GM18873 (cell line): Measurements from ENCODE around the gene PLPPR4.
"Not testable (repeated sequence)": the region's sequence is repeated elsewhere in the genome, so short reads cannot be mapped to it uniquely, and the experiment has no call there.

Source experiments
- ATAC-seq: cut with Tn5 transposase; IDR thresholded peaks from one replicate; pipeline ENCODE4 v1.9.1; 2021; ENCODE audit warnings: mild to moderate bottlenecking, moderate library complexity, moderate number of reproducible peaks; ENCODE audit not compliant: unreplicated experiment, low FRiP score

PLPPR4 gene

DNA sequence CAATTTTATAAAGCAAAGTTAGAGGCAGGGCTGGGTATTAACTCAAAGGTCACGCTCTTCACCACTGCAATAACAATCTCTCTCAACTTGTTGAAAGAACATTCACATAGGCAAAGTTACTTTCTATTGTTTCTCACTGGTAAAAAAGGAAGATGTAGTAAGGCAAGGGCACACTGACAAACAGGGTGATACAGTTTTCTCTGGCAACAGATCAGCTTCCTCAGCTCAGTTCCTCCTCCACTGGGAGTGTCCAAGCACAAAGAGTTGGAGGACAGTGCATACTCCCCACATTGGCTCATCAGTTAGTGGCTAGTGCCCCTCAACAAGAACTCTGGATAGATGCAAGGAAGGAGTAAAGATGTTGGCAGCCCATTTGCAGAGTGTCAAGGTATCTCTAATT is 3.7 kb downstream of the PLPPR4 start:
- ATAC-seq: no peak

DNA sequence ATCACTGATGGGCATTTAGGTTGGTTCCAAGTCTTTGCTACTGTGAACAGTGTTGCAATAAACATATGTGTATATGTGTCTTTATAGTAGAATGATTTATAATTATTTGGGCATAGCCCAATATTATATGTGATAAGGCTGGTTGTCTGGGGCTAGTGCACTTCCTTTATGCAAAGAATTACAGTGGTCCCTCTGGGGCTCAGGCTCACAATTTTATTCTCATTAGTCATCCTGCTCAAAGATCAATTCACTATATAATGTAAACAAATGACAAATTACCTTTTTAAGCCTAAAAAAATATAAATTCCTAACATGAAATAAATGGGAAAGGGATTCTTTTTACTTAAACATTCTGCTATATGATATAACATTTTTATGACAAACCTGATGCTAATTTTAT is 5.0 kb downstream of the PLPPR4 start:
- ATAC-seq: no peak

DNA sequence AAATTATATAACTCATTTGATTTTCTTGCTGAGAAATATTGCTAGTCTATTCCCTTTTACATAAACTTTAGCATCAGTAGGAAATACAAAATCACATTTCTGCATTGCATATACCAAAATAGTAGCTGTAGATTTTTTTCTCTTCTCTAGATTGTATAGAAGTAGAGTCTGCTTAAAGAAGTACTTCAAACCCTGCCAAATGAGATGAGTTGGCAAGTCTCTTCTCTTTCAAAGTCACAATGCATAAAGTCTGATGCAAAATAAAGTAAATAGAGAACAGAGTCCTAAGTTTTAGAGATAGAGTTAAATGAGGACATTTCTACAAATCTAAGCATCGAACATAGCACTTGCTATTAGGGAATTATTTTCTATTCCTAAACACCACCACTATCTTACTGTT is 6.4 kb downstream of the PLPPR4 start:
- ATAC-seq: no peak

DNA sequence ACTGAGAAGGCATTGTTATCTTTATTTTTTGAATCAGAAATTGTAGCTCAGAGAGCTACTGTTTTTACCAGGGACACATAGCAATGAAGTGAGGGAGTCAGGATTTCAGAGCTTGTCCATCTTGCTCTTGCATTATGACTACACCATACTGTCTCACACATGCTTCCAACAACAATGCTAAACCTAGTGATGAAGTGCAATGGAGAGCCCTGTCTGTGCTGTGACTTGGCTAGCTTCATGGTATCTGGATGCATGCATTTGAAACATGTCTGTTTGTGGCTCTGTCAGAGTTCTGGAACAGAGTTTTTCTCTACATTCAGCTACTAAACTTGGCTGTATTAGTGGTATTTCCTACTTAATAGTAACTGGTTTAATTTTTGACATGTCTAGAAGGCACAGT is 7.0 kb downstream of the PLPPR4 start:
- ATAC-seq: no peak

DNA sequence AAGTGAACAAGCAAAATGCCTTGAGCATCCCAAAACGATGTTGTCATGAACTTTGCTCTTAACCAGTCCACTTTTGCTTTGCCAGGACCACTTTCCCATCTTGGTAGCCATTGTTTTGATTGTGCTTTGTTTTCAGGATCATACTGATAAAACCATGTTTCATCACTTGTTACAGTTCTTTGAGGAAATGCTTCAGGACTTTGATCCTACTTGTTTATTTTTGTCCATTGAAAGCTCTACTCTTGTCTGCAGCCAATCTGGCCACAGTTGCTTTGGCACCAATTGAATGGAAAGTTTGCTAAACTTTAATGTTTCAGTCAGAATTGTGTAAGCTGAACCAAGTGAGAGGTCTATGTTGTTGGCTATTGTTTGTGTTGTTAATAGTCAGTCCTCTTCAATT is 12.8 kb downstream of the PLPPR4 start:
- no peak for ATAC-seq

DNA sequence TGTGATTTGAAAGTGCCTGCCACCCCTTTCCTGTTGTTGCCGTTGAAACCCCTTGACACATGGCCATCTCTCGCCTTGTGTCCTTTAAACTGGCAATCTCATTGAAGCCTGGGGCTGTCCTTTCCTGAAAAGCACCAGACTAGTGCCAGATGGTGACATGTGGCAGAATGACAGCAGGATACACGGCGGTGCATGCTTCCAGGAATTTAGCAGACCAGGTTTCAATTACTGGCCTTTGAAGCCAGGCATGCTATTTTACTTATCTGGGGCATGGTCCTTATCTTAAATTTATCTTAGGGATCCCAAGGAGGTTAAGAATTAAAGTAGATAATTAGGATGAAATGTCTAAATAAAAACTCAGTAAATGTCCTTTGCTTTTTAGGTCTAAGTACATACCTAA is 15.2 kb downstream of the PLPPR4 start:
- no peak for ATAC-seq

DNA sequence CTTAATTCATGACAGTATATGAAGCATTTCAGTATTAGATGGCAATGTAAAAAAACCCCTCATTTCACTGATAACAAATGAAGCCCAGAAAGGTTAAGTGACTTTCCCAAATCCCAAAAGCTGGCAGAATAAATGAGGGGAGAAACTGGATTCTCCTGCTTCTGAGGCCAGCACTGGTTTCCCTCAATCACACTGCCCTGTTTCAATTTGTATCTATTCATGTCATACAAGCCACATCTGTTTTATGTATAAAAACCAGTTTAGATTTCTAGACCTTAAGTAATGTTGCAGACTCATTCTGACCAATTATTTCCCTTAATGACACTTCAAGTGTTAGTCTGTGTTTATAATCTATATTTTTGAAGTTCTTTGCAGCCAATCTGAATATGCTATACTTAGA is 16.8 kb downstream of the PLPPR4 start:
- ATAC-seq: no peak

DNA sequence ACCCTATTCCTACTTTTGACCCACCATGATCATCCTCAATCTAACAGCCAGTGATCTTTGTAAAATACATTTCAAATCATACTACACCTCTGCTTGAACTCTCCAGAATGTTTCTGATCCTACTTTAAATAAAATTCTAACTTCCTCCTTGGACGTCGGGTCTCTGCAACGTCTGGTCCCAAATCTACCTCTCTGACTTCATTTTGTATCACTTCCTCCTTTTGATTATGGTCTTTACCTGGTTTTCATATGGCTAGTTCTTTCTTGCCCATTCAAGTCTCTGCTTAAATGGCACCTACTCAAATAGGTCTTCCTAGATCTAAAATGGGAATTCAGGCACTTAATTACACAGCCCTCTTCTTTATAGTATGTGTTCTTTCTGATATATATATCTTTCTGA is 18.2 kb downstream of the PLPPR4 start:
- no peak for ATAC-seq

DNA sequence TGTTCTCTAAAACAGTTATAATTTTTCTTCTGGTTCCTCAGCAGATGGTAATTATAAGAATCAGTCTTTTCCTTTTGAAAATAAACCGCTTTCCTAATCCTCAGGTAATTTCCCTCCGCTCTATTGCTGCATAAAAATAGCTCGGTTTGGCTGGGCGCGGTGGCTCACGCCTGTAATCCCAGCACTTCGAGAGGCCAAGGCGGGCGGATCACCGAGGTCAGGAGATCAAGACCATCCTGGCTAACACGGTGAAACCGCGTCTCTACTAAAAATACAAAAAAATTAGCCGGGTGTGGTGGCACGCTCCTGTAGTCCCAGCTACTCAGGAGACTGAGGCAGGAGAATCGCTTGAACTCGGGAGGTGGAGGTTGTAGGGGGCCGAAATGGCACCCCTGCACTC is 19.2 kb downstream of the PLPPR4 start:
- not testable (repeated sequence) for ATAC-seq

DNA sequence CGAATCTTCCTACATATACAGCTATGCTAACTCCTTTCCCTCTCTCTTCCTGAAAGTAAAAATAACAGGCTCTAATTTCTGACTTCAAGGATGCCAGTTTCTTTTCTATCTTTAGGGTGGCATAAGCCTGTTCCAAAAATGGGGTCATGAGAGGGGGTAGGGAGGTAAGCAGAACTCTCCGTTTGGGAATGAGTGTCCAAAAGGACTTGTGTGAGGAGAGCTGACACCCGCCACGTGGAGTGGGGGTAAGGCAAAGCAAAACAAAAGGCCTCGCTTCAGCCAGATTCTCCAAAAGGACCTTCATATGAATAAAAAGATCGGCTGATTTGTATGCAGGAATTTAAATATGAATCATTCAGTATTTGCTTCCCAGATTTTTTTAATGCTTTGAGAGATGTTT is 28.6 kb downstream of the PLPPR4 start:
- ATAC-seq: no peak

DNA sequence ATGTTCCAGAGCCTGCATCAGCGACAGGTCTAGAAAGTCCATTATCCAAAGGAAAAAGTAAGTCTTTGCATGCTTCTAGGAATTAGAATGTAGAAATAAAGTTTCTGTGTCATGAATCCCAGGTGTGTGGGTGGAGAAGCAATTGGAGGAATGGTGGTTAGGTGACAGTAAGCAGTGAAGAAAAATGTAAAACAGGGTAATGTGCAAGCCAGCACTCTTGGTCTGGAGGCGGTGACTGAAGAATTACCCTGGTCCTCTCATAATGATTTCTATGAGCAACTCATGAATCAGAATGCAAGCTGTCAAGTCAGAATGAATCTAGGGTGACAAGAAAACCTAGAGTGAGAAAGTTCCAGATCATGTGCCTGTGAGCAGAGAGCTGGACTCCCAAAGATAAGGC is 33.6 kb downstream of the PLPPR4 start:
- ATAC-seq: no peak

DNA sequence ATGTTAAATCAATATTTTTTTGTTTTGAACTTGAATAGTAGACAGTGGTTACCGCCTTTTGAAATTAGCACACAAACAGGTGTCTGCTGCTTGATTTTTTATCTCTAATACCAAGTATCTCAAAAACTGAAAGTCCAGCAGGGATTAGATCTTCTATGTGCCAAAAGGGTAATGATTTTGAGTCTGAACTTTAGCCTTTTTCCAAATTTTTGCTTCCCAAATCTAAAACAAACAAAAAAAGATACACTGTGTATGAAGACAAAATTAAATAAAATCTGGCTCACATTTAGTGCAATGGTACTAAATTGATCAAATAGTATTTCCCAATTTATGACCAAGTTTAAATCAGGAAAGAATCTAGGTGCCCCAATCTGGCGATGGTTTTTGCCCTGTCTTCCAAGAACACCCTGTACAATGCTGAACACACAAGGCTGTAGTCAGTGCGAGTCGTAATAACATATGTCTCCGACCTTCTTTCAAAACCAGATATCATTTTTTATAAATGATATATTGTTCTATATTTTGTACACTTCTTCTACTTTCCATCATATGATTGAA is 40.5 kb downstream of the PLPPR4 start:
- ATAC-seq: no peak

DNA sequence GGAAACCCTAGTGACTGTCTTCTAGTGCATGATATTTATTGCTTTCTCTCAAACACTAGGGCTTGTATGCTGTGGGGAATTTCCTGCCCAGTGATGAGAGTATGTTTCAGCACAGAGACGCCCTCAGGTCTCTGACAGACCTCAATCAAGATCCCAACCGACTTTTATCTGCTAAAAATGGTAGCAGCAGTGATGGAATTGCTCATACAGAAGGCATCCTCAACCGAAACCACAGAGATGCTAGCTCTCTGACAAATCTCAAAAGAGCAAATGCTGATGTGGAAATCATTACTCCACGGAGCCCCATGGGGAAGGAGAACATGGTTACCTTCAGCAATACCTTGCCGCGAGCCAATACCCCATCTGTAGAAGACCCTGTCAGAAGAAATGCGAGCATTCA is 41.3 kb downstream of the PLPPR4 start:
- ATAC-seq: no peak

DNA sequence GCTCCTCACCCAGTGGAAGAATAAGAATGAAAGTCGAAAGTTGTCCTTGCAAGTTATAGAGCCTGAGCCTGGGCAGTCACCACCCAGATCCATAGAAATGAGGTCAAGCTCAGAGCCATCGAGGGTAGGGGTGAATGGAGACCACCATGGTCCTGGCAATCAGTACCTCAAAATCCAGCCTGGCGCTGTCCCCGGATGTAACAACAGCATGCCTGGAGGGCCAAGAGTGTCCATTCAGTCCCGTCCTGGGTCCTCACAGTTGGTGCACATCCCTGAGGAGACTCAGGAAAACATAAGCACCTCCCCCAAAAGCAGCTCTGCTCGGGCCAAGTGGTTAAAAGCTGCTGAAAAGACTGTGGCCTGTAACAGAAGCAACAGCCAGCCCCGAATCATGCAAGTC is 41.8 kb downstream of the PLPPR4 start:
- no peak for ATAC-seq

DNA sequence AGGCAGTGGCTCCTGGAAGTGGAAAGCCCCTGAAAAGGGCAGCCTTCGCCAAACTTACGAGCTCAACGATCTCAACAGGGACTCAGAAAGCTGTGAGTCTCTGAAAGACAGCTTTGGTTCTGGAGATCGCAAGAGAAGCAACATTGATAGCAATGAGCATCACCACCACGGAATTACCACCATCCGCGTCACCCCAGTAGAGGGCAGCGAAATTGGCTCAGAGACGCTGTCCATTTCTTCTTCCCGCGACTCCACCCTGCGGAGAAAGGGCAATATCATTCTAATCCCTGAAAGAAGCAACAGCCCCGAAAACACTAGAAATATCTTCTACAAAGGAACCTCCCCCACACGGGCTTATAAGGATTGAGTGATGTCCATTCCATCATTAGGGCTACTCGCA is 42.4 kb downstream of the PLPPR4 start:
- ATAC-seq: no peak

DNA sequence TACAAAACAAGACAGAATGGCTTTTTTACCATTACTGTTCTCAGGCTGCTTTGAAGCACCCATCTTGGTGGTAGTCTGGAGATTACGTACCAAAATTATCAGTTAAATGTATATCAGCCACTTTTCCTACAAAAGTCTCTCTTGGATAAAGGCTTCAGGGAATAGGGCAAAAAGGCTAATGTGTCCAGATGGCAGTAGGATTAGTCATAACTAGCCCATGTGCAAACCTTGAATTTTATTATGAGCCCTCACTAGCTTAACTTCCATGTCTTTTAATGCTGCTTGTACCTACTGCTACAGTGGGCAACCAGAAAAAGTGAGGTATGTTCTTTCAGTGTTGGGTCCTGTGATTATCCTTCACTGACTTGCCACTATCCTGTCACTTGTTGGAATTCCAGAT is 51.0 kb downstream of the PLPPR4 start:
- ATAC-seq: no peak

DNA sequence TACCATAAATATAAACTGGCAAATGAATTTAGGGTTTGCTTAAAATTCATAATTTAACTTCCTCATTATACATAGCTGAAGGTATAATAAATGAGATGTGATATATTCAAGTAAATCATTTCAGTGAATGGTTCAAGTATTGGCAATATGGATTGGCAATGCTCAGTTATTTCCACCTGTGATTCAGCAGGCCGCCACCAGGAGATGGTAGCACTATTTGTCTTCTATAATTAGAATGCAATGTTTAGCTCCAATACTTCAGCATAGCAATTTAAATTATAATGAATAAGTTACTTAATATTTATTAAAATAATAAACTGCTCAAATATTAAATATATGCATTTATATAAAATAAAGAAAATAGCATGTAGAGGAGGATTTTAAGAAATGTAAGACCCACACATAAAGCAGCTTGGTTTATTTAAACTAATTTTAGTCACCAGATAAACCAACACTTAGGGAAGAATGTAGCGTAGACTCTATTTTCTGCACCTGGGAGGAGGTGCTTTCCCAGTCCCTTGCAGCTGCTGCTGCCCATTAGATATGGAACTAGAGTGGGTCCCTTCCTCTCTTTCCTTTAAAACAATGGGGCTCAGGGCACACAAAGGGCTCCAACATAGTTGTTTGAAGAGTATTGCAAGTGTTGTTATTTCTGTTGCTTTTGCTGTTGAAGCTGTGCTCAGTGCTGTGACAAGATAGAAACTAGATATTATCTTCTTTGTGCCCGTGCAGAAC is 62.1 kb downstream of the PLPPR4 start:
- ATAC-seq: no peak

DNA sequence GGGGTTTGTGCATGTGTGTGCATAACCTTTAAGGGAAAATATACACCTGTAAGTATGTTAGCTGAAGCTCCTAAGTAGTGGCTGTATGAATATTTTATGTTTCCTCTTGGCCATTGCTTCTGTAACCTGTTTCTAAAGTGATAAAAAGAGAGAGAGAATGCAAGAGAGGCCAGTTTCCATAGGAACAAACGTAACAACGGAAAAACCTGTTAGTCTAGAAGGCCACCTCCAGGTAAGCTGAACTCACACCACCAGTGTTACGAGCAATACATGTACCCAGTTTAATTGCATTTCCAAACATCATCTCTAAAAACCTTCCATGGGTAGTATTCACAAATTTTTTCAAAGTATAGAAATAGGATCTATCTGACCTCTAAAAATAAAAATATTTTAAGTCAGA is 63.1 kb downstream of the PLPPR4 start:
- ATAC-seq: no peak

DNA sequence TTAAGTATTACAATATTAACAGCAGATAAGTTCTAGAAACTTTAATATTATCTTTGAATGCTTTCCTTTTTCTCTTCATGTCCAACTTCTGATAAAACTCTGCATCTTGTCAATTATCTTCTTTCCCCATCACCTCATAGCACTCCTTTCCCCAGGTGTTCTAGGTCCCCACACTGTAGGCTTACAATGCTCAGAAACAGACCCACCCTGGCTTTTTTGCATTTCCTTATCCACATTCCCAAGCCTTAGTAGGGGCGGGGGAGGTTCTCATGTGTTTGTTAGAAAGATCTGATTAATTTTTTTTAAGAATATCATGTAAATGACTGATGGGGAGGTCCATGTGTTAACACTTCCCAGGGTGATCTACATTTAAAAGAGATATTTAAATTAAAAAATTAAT is 63.9 kb downstream of the PLPPR4 start:
- ATAC-seq: no peak

DNA sequence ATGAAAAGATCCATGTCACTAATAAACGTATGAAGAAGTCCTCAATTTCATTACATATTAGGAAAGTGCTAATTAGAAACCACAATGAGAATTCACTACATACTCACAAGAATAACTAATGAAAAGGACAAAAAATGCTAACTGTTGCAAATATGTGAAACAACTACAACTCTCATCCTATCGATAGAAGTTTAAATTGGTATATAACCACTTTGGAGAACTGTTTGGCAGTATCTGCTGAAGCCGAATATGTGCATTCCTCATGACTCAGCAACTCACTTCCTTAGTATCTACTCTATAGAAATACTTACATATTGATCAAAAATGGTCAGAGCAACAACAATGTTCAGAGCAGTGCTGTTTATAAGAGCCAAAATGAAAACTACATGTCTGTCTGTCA is 66.8 kb downstream of the PLPPR4 start:
- ATAC-seq: no peak

DNA sequence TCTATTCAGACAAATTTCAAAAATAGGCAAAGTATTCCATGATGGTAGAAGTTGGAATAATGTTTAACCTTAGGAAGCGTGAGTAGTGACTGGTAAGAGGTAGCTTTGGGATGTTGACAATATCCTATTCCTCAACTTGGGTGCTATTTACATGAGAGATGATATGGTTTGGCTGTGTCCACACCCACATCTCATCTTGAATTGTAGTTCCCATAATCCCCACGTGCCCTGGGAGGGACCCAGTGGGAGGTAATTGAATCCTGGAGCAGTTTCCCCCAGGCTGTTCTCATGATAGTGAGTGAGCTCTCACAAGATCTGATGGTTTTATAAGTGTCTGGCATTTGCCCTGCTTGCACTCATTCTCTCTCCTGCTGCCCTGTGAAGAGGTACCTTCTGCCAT is 67.3 kb downstream of the PLPPR4 start:
- ATAC-seq: no peak

DNA sequence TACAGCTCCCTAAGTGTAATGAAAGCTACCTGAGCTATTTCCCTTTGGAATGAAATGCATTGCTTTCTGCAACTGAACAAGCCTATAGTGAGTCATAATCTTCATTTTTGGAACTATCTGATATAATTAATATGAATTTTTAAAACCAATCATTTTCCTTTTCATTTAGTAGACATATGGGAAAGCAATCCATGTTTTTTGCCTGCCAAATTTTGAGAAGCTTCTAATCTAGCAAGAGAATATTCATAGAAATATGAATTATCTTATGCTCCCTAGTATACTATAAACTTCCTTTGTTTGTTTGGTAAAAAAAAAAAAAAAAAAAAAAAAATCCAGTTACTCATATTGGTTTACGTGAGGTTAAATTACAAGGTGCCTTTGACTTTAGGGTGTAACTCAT is 68.3 kb downstream of the PLPPR4 start:
- ATAC-seq: no peak

DNA sequence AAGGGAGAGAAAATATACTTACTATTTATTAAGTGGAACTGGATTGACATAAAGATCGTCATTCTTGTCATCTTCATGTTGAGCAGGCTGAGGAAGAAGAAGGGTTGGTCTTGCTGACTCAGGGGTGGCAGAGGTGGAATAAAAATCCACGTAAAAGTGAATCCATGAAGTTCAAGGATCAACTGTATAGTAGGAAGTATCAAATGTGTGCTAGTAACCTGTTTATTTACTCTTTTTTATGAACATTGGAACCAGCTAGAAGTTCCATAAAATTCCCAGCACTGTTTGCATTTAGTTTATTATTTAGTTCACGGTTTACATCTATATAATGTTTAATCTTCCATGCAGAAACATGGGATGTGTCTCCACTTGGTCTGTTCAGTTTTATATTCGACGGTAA is 70.7 kb downstream of the PLPPR4 start:
- no peak for ATAC-seq
